Right atrium auricular region (tissue), 2 donors: ENCODE data around the gene SPATA25. TPM values are rescaled to one million over a fixed set of nuclear protein-coding genes. Genes with fewer than 3 reads are reported as not detected.
A peak's percentile ranks its signal among the peaks of the same experiment; 100 is the strongest.

Experiments used
- DNase-seq: peaks from one replicate; pipeline ENCODE4 v3.0.0-alpha.2; 2019; ENCODE audit warnings: low spot score
- H3K27ac ChIP-seq, 2 donors: fragments of 200-600 bp; sonication (generic); 1 replicate in 1 of 2; 2 replicates in 1 of 2; pipeline ENCODE4 v1.5.1; 2016 to 2019
- H3K27me3 ChIP-seq, 2 donors: fragments of 200-600 bp; sonication (generic); one replicate each; pipeline versions ENCODE4 v1.5.1 to v1.6.0; 2017 to 2019
- H3K36me3 ChIP-seq: fragments of 200-600 bp; sonication (generic); one replicate; pipeline ENCODE4 v1.5.1; 2016
- H3K4me1 ChIP-seq, 2 donors: fragments of 200-600 bp; sonication (generic); one replicate each; pipeline versions ENCODE4 v1.5.1 to v1.6.0; 2017 to 2019
- H3K4me3 ChIP-seq, 2 donors: fragments of 200-600 bp; sonication (generic); 1 replicate in 1 of 2; 2 replicates in 1 of 2; pipeline ENCODE4 v1.5.1; 2017 to 2019; ENCODE audit warnings: mild to moderate bottlenecking in 1 of 2, moderate library complexity in 1 of 2
- H3K9me3 ChIP-seq, 2 donors: fragments of 200-600 bp; sonication (generic); one replicate each; pipeline ENCODE4 v1.5.1; 2019
- CTCF ChIP-seq, 2 donors: fragments of 200-600 bp; sonication (generic); IDR thresholded peaks; one replicate each; pipeline ENCODE4 v1.5.1; 2019; ENCODE audit warnings: antibody characterized with exemption in 2 of 2
- total RNA-seq, 2 donors: library from RNA; depleted of rRNA; stranded (reverse); fragments of >200 nt; gene quantifications; one replicate each; pipeline ENCODE4 v1.1.0, GENCODE V29; 2016

SPATA25 gene
- total RNA-seq, 2 donors from 2014 or later = 1.1 to 1.4 TPM

- DNase-seq = peak; percentile 98
- peak within 1 kb of the TSS; percentile 75 to 87 for H3K4me3 ChIP-seq
- no peaks in the 10 kb centered on the region for H3K27me3 ChIP-seq
- peak within 1 kb of the TSS; percentile 72 to 80 for H3K27ac ChIP-seq
- H3K4me1 ChIP-seq = peaks cover 0 to 33% of the 10 kb centered on the region in 2 donors
- H3K9me3 ChIP-seq = no peaks in the 10 kb centered on the region
- peaks cover 11% of the 10 kb centered on the region for H3K36me3 ChIP-seq
- TF ChIP-seq CTCF (IDR thresholded peaks at IDR 0.05) = no peak
Observed at GRCh38 chr20:45857114-45857881, 30.1 kb downstream of the SPATA25 start, which contains the start of the genes ACOT8 and ZSWIM3. Gene ACOT8 (minus strand): TSS chr20:45857392. CDS start chr20:45857315, 77 bp downstream. Gene ZSWIM3 (plus strand): TSS chr20:45857614. CDS start chr20:45857826, 212 bp downstream.

GRCh38 chr20:45853484-45853883, 33.9 kb downstream of the SPATA25 start:
- Histone ChIP-seq H3K9me3 (no peaks in the 10 kb centered on the region), H3K27me3 (no peaks in the 10 kb centered on the region), H3K27ac (no peak overlapping the region), H3K4me1 (peaks cover 0 to 32% of the 10 kb centered on the region in 2 donors), H3K36me3 (peaks cover 11% of the 10 kb centered on the region), H3K4me3 (no peak overlapping the region)
- no peak for DNase-seq
- TF ChIP-seq CTCF (IDR thresholded peaks at IDR 0.05) = no peak

- Histone ChIP-seq H3K36me3 (peaks cover 19% of the 10 kb centered on the region), H3K9me3 (no peaks in the 10 kb centered on the region), H3K4me3 (no peak overlapping the region), H3K27ac (no peak overlapping the region), H3K4me1 (peaks cover 0 to 23% of the 10 kb centered on the region in 2 donors), H3K27me3 (no peaks in the 10 kb centered on the region)
- DNase-seq = no peak
- TF ChIP-seq CTCF (IDR thresholded peaks at IDR 0.05) = no peak
Observed at GRCh38 chr20:45852326-45852725, 35.1 kb downstream of the SPATA25 start.

- H3K36me3 ChIP-seq = peaks cover 28% of the 10 kb centered on the region
- H3K27ac ChIP-seq = peak overlapping the region in 1 of 2 donors; percentile 19
- H3K4me3 ChIP-seq = no peak overlapping the region
- no peaks in the 10 kb centered on the region for H3K27me3 ChIP-seq
- DNase-seq = no peak
- no peaks in the 10 kb centered on the region for H3K9me3 ChIP-seq
- H3K4me1 ChIP-seq = peaks cover 0 to 20% of the 10 kb centered on the region in 2 donors
- no peak for TF ChIP-seq CTCF (IDR thresholded peaks at IDR 0.05)
Observed at GRCh38 chr20:45851501-45851900, 35.9 kb downstream of the SPATA25 start.

GRCh38 chr20:45850926-45851325, 36.5 kb downstream of the SPATA25 start:
- Histone ChIP-seq H3K27me3 (no peaks in the 10 kb centered on the region), H3K9me3 (no peaks in the 10 kb centered on the region), H3K4me3 (no peak overlapping the region), H3K4me1 (peaks cover 0 to 14% of the 10 kb centered on the region in 2 donors), H3K36me3 (peaks cover 33% of the 10 kb centered on the region), H3K27ac (peak overlapping the region in 1 of 2 donors; percentile 10)
- no peak for DNase-seq
- TF ChIP-seq CTCF (IDR thresholded peaks at IDR 0.05) = no peak
